GDM1 (cell line): ENCODE results near the gene PPDPF.
"Not testable (repeated sequence)": the region's sequence is repeated elsewhere in the genome, so short reads cannot be mapped to it uniquely, and the experiment has no call there.

Experiments
- DNase-seq: peaks from one replicate; lab custom pipeline; 2025; lab: John Stamatoyannopoulos, UW

The PPDPF gene

DNA sequence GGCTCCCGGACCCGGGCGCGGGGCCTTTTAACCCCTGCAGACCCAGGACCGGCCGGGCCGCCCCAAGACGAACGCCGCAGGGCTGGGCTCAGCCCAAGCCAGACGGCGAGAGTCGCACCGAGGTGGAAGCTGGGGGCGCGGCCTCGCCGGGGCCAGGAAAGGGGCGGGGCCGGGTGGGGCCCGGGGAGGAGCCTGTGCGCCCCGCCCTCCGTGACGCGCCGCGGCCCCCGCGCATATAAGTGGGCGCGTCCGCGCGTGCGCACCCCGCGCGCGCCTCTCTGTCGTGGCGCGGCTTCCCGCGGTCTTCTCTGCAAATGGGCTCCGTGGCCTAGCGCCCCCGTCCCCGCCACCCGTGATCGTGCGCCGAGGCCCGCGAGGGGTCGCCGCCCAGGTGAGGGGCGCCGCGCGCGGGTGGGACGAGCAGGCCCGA, at the start of gene PPDPF:
PPDPF (plus strand) TSS at position 262 of the 430 bp plus-strand sequence. CDS start 544 bp downstream, outside the sequence.
- peak; percentile 76 for DNase-seq

DNA sequence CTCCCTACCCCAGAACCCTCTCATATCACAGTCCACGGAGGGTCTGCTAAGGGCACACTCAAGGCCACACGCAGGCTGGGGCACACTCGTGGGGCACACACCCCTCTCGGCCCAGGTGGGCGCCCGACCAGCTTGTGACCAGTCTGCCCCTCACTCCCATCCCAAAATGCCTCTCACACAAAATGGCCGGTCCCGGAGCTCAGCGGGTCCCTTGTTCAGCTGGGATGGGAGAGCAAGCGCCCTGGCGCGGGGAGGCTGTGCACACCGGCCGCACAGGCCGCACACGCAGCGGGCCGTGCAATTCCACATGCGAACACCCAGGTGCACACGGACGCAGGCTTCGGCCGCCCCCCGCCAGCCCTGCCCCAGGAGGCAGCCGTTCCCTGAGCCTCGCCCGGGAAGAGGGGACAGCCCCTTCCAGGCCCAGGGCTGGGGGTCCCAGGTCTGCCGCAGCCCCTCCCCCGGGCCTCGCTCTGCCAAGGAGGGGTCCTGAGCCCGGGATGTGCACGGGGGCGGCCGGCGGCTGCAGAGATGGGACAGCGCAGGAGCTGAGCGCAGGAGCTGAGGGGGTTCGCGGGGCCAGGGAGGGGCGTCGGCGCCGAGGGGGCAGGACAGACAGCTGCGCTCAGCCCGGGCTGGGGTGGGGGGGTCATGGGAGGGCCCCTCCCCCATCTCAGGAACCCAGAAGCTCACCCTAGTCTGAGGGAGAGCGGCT, 49.4 kb upstream of the PPDPF start:
- no peak for DNase-seq

GRCh38 chr20:63471717-63471980, 48.9 kb upstream of the PPDPF start:
- DNase-seq = no peak

DNA sequence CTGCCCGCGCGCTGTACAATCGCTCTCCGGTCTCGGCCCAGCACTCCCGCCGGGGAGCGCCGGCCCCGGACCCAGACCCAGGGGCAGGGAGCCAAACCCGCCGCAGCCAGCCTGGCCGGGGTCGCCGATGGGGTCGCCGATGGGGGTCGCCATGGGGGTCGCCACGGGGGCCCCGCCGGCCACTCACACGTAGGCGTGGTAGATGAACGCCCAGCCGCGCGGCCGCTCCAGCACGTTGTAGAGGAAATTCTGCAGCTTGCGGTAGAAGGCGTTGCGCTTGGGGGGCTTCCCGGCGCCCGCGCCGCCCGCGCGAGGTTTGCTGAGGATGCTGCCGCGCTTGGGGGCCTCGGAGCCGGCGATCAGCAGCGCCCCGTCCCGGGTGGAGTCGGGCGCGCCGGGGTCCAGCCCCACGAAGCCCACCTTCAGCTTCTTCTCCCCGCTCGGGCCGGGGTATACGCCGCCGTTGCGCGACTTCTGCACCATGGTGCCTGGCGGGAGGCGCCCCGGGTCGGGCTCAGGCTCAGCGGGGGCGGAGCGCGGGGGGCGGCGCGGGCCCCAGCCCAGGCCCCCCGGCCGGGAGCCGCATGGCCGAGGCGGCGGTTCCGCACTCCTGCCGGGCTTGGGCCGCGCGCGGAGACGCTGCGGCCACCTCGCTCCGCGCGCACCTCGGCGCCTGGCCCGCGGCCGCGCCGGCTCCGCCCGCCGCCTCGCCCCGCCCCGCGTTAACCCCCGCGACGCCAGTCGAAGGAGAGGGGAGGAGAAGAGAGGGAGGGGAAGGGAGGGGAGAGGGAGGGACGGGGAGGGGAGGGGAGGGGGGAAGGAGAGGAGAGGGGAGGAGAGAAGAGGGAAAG, 48.4 kb upstream of the PPDPF start, which contains the start of gene KCNQ2:
KCNQ2 (minus strand) TSS at position 675 of the 851 bp plus-strand sequence; CDS start at position 483, 192 bp downstream.
- DNase-seq = no peak

- no peak for DNase-seq
Measured at GRCh38 chr20:63472862-63473390, 47.6 kb upstream of the PPDPF start.

- no peak for DNase-seq
Measured at GRCh38 chr20:63473555-63474449, 46.8 kb upstream of the PPDPF start.

GRCh38 chr20:63475209-63475608, 45.4 kb upstream of the PPDPF start:
- DNase-seq = no peak

GRCh38 chr20:63477061-63477616, 43.4 kb upstream of the PPDPF start:
- no peak for DNase-seq

- no peak for DNase-seq
Measured at GRCh38 chr20:63477944-63478343, 42.6 kb upstream of the PPDPF start.

GRCh38 chr20:63478346-63479302, 41.9 kb upstream of the PPDPF start:
- no peak for DNase-seq

- DNase-seq = not testable (repeated sequence)
Measured at GRCh38 chr20:63479695-63480419, 40.7 kb upstream of the PPDPF start.

- DNase-seq = no peak
Measured at GRCh38 chr20:63481503-63481902, 39.1 kb upstream of the PPDPF start.

- no peak for DNase-seq
Measured at GRCh38 chr20:63482021-63482587, 38.5 kb upstream of the PPDPF start.

GRCh38 chr20:63483834-63484233, 36.7 kb upstream of the PPDPF start:
- no peak for DNase-seq

DNA sequence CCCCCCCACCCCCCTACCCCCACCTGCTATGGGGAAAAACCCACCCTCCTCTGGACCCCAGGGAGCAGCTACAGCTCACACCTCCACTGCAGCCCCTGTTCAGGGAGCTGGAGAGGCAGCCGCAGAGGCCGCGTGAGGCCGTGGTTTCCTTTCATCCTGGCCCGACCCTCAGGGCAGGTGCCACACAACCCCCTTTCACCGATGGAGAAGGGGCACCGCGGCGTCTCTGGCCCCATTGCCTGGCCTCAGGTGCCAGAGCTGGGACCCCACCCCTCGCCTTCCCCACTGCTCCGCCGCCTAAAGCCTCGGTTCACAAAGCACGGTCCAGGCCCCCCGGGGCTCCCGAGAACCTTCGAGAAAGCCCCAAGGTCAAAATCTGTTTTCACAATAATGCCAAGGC, 36.3 kb upstream of the PPDPF start:
- no peak for DNase-seq

- DNase-seq = no peak
Measured at GRCh38 chr20:63484651-63485403, 35.7 kb upstream of the PPDPF start.

DNA sequence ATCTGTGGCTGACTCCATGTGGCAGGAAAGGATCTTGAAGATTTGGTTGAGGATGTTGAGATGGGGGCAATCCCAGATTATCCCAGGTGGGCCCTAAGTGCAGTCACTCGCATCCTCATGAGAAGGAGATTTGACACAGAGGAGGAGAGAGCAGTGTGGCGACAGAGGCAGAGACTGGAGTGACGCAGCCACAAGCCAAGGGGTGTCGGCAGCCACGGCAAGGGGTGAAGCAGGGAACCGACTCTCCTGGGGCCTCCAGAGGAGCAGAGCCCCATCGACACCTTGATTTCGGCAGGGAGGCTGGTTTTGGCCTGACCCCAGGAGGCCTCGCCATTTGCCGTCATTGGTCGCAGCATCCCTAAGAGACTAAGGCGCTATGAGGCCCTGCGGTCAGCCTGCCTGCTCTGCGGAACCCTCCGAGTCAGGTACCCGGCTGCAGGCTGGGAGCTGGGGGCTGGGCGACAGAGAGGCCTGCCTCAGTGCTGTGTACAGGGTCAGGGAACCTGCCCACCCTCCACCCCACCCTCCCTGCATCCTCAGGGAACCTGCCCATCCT, 34.2 kb upstream of the PPDPF start:
- DNase-seq = no peak

GRCh38 chr20:63487116-63487764, 33.3 kb upstream of the PPDPF start:
- no peak for DNase-seq
